Measurements from ENCODE around the gene CORO6.
A peak's percentile ranks its signal among the peaks of the same experiment; 100 is the strongest.

The CORO6 gene

DNA sequence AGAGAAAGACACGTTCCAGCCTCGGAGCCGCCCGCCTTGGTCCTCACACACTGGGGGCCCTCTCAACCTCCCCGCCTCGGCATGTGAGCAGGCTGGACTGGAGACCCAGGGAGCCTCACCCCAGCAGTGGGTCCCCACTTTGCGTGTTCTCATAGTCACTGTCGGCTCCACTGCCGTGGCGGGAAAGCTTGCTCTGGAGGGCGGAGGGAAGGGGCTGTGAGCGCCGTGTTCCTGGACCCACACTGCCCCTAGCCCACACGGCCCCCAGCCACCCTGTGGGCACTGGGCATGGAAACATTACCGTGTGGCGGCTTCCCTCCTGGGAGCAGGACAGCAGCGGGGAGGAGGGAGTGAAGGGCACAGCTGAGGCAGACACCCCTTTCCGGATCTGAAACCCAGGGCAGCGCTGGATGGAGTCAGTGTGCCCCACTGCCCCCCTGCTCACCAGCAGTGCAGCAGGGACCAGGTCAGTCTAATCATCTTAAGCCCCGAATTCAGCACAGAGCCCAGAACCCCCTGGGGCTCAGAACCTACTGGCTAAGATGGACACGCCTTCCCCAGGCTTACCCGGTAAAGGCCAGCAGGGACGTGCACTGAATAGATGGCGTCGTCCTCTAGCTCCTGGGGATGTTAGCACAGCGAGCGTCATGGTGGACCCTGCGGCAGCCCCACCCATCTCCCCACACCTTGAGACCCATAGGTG is 47.0 kb downstream of the CORO6 start:
- DNase-seq = no peak

DNA sequence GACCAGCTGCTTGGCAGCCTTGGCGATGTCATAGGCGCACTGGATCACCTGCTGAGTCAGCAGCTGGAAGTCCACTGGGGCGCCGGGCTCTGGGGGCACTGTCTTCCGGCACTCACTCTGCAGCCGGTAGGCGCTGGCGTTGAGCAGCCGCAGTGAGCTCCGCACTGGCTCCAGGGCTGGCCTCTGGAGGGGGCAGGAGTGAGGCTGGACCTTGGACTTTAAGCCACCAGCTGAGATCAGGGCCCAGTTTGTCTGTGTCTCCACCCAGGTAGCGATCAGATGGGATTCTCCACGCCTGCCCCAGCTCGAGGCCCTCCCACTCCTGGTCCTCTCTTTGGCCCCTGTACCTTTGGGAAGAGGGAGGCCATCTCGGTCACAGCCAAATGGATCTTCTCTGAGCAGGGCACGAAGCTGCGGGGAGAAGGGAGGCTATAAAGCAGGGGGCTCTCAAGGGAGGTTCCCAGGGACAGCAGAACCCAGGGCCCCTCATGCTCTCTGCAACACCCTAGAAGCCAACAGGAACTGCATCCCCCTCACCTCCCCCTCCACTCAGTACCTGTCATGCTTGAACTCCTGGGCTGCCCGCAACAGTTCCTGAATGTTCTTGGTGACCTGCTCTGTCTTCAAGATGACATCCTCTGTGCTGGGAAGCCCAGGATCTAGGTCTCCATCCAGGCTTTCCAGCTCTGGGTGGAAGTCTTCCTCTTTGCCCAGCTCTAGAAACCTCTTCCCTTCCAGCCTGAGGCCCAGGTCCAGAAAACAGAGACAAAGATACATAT is 47.8 kb downstream of the CORO6 start:
- DNase-seq = no peak

DNA sequence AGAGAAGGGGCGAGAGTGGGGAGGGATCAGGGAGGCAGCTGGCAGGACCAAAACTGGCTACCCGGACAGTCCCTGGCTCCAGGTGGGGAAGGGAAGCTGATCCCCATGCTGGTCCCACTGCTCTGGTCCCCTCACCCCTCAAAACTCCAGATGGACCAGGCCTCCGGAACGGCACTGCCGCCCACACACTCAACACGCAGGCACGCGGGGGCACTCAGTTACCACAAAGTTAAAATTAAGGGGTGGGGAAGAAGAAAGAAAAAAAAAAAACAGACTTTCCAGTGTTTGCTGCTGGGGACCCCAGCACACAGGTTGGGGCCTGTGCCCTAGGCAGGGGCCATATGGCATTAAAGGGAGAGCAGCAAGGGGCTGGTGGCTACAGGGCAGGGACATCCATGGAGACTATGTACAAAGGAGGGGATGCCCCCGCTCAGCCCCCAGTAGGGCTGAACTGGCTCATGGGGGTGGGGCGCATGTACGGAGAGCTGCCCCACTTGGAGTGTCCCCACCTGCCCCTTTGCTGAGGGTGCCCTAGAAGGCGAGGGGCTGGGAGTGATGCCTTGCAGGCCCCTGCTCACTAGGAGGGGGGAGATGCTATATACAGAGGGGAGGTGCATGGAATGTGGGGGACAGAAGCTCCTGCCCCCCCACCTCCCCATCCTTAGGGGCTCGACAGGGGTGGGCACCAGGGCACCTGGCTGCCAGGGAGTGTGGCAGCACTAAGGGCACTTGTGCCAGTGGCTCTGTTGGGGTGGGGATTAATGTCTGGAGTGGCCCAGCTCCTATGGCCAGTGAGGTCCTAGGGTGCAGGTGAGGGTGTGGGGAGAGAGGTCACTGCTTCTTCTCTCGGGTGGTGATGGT is 48.6 kb downstream of the CORO6 start:
- DNase-seq = no peak

DNA sequence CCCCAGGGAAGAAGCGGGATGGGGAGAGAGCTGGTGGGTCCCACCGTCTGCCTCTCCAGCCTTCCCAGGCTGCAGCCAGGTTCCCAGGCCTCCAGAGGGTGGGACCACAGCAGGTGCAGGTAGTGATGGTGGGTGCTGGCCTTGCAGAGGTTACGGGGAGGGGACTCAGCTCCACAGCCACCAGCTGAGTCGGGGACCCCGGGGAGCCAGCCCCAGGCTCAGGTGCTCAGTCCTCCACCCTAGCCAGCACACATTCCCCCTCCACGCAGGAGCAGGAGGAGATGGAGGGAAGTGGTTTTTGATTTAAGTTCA is 49.2 kb downstream of the CORO6 start:
- DNase-seq = no peak

DNA sequence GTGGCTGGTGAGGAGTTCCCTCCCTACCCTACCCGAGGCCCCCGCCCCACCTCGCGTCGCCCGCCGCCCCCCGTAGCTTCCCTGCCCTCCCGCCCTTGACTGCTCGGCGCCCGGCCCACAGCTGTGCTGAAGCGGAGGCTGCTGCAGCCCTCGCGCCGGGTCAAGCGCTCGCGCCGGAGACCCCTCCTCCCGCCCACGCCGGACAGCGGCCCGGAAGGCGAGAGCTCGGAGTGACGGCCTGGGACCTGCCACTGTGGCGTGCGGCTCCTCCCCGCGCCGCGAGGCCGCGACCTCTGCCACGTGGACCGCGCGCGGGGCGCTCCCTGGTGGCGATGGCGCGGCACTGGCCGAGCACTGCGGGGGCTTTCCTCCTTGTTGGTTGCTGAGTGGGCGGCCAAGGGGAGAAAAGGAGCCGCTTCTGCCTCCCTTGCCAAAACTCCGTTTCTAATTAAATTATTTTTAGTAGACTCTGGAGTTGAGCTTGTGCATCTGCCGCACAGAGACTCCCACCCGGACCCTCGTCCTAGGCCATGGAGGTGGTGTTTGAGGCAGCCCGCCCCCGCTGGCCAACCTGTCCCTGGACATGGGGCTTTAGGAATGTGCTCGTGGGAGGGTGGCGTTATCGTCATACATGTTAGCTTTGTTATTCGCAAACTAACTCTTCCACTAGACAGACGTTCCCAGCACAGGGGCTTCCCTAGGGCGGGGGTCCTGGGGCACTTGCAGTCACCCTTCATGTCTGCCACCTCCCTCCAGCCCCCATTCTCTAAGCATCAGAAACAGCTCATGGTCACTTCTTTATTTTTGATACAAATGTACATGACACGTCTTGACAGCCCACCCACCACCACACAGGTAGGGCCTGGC is 49.8 kb downstream of the CORO6 start:
- no peak for DNase-seq

DNA sequence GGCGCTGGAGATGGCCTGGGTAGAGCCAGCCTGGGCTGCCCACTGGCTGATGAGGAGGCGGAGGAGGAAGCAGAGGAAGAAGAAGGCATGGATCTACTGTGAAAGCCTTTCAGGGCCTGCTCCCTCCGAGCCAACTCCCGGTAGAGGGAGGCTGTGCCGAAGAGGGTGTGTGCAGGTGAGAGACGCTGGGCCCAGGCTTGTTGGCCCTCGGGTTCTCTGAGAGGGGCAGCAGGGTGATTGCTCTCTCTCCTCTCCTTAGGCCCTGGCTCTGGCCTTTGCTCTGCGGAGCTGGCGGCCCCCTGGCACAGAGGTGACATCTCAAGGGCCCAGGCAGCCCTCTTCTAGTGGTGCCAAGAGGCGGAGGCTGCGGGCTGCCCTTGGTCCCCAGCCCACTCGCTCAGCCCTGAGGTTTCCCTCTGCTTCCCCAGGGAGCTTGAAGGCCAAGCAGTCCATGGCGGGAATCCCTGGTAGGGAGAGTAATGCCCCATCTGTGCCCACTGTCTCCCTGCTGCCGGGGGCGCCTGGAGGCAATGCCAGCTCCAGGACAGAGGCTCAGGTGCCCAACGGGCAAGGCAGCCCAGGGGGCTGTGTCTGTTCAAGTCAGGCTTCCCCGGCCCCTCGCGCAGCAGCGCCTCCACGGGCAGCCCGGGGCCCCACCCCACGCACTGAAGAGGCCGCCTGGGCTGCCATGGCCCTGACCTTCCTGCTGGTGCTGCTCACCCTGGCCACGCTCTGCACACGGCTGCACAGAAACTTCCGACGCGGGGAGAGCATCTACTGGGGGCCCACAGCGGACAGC is 50.6 kb downstream of the CORO6 start:
- DNase-seq = no peak

DNA sequence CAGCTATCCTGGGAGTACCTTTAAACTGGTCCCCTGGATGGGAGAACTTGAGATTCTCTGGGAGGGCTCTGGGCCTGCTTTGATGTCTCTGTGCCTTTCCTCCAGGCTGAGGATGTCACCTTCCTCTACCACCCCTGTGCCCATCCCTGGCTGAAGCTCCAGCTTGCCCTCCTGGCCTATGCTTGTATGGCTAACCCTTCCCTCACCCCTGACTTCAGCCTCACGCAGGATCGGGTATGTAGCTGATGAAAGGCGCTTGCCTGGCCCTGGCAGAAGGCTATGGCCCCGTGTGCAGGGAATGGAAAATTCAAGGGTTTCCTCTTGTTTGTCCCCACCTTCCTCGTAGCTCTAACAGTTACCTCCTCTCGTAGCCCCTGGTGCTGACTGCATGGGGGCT is 51.2 kb downstream of the CORO6 start:
- DNase-seq = no peak

DNA sequence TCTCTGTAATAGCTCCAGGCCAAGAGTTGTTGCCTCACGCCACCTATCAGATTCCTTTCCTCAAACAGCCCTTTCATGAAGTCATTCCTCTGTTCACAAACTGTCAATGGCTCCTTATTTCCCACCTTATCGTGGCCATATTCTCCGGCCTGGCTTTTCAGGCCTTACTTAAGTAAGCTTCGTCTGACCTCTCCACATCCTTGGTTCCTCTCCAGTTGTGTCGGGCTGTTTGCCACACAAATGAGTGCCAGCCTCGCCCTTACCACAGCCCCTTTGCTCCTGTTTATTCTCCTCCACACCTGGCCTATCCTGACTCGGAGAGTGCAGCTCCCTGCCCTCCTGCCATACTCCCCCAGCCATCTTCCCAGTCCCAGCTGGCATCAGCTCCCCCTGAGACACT is 52.2 kb downstream of the CORO6 start:
- no peak for DNase-seq

DNA sequence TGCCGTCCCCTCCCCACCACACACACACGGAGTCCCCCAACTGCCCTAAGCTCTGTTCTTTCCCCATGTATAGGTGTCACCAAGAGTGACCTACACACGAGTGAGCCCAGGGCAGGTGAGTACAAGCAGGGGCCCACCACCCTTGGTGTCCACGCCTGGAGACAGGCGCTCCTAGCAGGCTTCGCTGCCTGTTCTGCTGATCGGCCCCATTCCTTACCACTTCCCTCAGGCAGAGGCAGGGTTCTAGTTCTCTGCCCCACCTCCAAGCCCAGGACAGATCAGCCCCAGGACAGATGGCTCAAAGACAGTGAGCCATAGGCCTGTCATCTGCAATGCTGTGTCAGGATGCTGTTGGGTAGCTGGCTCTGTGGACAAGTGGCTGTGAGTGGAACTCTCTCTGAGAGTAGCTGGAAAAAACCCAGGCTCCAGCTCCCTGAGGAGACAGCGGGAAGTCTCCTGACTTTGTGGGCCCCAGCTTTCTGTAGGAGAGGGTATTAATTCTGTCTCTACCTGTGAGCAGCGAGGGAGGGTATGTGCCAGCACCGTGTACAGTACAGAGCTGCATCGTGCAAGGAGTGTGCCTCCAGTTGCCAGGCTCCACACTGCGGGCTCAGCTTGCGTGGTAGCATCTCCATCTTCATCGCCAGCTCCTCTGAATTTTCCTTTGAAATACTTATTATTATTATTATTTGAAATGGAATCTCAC is 53.3 kb downstream of the CORO6 start:
- no peak for DNase-seq

DNA sequence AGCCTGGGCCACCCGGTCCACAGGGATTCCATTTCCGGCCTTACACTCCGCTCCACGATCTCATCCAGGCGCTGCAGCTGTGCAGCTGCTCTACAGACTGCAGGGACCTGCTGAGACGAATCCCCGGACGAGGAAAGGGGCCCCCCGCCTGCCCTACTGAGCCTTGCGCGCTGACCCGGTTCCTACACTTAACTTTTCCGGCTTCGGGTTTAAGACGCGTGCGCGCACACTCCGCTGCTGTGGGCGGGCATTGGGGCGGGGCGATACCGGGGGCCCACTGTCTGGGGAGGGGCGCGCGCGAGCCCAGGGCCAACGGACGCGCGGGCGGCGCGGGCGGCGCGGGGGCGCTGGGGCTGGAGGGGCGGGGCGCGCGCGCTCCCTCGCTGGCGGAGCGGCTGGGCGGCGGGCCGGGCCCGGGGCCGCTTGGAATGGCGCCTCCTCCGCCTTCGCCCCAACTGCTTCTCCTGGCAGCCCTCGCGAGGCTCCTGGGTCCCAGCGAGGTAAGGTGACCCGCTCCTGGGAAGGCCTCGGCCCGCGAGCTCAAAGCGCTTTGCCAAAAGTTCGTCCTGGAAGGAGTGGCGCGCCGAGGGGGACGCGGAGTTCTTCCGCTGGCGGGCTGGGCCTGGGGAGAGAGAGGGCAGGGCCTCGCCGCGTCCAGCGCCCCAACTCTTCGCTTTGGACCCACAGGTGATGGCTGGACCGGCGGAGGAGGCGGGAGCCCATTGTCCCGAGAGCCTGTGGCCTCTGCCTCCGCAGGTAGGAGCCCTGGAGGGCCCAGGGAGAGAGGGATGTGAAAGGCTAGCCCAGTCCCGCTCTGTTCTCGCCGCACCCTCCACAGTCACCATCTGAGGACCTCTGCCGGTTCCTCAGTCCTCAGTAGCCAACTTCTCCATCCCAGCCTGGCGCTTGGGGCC is 54.1 kb downstream of the CORO6 start, which contains the start of gene TP53I13:
TSS of gene TP53I13 (plus strand) at position 371 of the 914 bp plus-strand sequence. CDS start at position 429, 58 bp downstream.
- peak; percentile 91 for DNase-seq

DNA sequence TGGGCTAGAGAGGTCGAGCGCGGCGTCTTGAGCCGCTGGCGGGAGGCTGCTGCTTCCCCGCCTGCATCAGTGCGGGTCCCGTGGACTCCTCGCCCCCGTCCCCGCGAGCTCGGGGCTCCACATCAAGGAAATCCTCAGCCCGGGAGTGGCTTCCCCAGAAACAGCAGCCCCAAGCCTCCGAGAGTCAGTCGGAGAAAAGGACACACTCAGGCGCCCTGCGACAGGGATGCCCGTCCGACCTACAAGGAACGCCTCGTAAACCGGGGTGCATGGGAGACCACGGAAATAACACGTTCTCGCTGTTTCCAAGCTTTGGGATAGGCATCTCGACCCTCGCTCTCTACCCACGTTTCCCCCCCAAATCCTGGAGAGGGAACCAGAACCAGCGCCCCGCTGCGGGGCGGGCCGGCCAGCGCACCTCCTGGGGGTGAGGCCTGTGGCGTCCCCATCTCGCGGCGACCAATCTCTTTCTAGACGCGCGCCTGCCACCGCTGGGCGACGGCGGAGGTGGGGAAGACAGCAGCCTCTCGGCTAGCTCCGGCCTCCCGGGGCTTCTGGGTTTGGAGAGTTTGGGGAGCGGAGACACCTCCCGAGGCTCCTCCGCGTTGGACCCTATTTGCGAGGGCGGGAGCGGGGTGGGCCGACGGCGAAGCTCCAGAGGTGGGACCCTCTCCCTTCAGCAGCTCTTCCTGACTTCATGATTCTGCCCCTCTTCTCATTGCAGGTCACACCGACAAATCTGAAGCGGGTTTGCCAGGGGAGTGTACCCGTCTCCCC is 55.0 kb downstream of the CORO6 start:
- peak; percentile 66 for DNase-seq

DNA sequence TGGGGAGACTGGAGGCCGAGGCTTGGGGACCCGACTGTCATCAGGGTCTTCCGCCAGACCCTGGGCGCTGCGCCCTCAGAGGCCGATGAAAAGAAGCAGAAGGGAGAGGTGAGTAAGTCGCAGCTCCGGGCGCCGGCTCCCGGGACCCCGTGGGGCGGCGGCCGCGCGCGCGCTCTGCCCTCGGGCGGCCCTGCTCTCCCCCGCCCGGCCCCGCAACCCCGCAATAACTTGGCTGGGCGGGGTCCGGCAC is 55.5 kb downstream of the CORO6 start:
- no peak for DNase-seq

DNA sequence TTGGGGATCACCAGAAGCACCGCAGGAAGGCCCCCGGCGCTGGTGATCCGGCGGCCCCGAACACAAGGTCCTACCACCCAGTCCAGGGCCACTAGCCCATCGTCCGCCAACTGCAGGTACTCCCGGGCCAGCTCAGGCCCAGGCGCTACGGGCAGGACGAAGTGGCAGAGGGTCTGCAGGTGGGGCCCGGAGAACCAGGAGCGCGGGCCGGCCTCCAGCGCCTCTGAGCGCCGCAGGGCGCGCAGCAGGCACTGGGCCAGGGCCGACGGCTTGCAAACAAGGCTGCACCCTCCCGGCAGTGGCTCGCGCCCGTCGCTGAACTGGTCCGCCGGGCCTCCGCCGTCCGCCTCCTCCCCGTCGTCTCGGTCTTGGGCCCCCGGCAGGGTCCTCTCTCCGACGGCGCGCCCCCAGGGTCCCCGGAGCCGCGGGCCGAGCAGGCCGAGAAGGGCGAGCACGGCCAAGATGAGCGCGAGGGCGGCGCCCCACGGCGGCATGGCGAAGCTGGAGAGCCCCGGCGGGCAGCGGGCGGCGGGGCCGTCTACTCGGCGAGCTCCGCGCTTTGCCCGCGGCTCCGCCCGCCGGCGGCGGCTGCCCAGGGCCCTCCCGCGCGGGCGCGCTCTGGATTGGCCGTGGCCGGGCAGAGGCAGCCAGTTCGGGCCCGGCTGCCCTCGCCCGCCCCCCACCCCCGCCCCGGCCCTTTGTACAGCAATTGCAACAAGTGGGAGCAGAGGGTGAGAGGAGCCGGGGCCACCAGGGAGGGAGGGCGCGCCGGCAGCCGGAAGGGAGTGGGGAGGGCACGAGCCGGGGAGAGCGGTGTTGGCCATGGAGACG is 56.0 kb downstream of the CORO6 start, which contains the start of gene ABHD15:
TSS of gene ABHD15 (minus strand) at position 565 of the 831 bp plus-strand sequence. CDS start at position 494, 71 bp downstream.
- DNase-seq = peak; percentile 40

DNA sequence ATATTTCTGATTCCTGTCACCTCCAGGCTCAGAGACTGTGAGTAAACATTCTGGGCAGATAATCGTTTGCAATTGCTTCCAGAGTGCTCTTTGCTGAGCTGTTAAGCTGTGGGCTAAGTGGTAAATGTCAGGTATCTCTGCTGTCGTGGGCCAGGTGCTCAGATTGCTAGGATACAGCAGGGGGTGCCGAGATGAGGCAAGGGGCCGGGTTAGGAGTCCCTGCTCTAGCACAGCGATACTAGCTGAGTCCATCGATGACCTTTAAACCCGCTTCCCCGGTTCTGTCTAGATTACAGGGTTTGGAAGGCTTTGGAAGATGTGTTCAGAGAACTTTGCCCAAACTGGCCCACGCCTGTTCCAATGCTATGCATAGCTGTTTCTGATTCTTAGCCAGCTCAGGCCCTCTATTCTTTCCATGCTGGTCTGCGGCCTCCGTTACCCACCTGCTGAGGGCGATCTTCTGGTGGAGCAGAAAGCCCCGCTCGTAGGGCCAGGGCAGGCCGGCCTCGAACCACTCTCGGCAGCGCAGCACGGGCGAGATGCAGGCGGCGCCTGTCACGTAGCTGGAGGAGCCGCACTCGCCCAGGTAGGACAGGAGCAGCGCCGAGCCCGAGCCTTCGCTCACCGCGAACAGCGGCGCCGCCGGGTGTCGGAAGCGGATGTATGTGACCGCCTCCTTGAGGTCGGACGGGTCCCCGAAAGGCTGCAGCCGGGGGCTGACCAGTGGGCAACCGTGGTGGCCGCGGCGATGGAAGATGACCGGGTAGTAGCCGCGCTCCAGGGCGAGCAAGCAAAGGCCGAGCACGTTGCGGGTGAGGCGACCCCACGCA is 56.9 kb downstream of the CORO6 start:
- peak; percentile 56 for DNase-seq
